Fibroblast of pulmonary artery (primary cell): ENCODE results near the gene DUSP7.

Experiments
- DNase-seq: peaks from one replicate; pipeline ENCODE4 v3.0.0-alpha.2; 2010; ENCODE audit warnings: low read depth
- H3K4me3 ChIP-seq: replicated peaks from 2 replicates; pipeline ENCODE4 v1.5.1; 2011; ENCODE audit warnings: low read depth, mild to moderate bottlenecking, control low read depth, low read length, moderate library complexity
- TF ChIP-seq, protein P1 (sequence below): IDR thresholded peaks from 2 replicates; pipeline ENCODE4 v1.5.1; 2011; ENCODE audit warnings: mild to moderate bottlenecking, control low read depth, low read length, inconsistent platforms; ENCODE audit errors: missing control alignments

DUSP7 gene

DNA sequence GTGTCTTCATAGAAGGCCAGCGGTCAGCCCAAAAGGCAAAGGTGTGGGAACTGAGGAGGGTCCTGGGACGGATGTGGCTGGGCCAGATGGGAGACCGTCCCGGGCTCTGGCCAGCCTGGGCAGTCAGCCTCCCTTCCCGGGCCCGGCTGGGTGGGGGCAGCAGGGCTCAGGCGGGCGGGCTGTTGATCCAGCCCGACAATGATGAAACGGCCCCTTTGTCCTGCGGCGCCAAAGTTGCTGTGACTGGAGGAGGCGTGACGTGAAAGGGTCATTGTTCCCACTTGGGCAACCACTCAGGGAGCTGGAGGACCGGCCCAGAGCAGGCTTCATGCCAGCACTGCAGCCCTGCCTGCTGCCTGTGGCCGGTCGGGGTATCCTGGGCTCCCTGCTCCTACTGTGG lies 16.5 kb downstream of the DUSP7 start:
- TF ChIP-seq, protein P1, sequence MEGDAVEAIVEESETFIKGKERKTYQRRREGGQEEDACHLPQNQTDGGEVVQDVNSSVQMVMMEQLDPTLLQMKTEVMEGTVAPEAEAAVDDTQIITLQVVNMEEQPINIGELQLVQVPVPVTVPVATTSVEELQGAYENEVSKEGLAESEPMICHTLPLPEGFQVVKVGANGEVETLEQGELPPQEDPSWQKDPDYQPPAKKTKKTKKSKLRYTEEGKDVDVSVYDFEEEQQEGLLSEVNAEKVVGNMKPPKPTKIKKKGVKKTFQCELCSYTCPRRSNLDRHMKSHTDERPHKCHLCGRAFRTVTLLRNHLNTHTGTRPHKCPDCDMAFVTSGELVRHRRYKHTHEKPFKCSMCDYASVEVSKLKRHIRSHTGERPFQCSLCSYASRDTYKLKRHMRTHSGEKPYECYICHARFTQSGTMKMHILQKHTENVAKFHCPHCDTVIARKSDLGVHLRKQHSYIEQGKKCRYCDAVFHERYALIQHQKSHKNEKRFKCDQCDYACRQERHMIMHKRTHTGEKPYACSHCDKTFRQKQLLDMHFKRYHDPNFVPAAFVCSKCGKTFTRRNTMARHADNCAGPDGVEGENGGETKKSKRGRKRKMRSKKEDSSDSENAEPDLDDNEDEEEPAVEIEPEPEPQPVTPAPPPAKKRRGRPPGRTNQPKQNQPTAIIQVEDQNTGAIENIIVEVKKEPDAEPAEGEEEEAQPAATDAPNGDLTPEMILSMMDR: no peak
- no peak overlapping the region for H3K4me3 ChIP-seq
- DNase-seq: peak; percentile 75

DNA sequence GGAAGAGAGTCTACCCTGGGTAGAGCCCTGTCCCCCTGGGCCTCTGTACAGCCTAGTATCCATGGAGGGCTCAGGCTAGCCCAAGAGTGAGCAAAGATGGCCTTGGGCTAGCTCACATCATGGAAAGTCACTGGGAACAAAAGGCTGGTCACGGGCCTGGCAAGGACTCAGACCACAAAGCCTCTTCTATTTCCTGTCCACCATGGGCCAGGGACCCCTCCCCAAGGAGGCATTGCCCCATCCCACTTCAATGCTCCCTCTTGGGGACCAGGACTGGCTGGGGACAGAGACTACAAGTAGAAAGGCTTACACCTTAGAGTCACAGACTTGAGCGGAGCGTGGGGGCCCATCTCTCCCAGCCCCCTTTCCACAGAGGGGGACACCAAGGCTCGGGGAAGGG lies 16.9 kb downstream of the DUSP7 start:
- H3K4me3 ChIP-seq: no peak overlapping the region
- TF ChIP-seq, protein P1: no peak
- DNase-seq: no peak

DNA sequence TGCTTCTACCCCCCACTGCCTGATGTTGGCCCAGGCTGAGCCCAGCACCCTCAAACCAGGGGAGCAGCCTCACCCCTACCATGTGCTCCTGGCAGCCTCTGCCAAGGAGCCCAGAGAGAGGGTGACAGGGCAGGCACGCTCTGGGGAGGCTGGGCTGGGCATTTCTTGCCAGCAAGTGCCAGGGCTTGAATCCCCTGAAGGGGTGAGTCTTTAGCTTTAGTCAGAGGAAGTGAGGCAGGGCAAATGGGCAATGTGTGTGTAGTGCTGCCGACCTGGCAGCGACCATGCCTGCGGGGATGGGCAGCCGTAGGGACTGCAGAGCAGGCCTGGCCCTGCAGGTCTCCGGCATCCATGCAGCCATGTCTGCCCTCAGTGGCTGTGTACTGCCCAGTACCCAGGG lies 18.1 kb downstream of the DUSP7 start:
- H3K4me3 ChIP-seq: no peak overlapping the region
- no peak for DNase-seq
- TF ChIP-seq, protein P1: no peak

DNA sequence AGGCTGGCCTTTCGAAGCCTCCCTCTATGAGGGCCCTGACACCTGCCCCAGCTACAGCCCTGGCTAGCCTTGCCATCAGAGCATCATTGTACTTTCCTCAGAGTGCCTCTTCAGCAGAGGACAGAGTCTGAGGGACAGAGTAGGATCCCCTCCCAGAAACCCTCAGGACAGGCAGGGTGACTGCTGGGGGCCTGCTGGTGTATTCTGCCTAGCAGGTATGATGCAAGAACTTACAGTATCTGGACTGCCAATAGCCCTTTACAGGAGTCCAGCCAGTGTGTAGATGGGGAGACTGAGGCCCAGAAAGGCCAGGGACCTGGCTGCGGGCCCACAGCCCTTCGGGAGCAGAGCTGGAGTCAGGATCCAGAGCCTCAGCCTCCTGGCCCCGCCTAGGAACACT lies 19.1 kb downstream of the DUSP7 start:
- DNase-seq: no peak
- H3K4me3 ChIP-seq: no peak overlapping the region
- TF ChIP-seq, protein P1: no peak

DNA sequence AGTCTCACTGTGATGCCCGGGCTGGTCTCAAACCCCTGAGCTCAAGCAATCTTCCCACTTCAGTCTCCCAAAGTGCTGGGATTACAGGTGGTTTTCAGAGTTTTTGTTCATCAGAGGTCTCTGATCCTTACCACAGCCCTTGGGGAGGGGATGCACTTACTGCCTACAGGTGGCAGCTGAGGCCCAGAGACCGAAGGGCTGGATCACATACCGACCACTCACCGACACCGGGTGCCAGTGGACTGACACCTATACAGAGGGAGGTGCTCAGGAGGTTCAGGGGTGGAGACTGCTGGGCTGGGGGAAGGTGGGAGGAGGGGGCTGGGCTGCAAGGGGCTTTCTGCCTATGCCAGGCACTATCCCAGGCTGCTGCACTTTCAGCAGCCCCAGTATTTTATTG lies 19.5 kb downstream of the DUSP7 start:
- H3K4me3 ChIP-seq: no peak overlapping the region
- TF ChIP-seq, protein P1: no peak
- DNase-seq: no peak

DNA sequence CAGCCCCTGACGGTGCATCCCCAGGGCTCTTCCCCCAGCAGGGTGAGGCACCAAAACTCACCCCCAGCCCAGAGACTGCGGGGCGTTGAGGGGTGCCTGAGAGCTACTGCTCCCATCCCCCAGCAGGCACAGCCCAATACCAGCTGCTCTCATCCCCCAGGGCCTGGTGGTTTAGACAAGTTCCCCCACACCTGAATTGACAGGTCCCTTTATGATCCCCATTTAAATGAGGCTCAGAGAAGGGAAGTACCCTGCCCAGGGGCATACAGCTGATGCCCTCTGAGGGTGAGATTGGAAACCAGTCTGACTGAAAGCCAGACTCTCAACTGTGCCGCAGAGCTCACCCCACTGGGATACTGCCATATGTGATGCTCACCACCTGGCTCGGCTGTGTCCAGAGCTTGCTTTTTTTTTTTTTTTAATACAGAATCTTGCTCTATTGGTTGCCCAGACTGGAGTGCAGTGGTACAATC lies 20.1 kb downstream of the DUSP7 start:
- H3K4me3 ChIP-seq: no peak overlapping the region
- DNase-seq: no peak
- TF ChIP-seq, protein P1: no peak

DNA sequence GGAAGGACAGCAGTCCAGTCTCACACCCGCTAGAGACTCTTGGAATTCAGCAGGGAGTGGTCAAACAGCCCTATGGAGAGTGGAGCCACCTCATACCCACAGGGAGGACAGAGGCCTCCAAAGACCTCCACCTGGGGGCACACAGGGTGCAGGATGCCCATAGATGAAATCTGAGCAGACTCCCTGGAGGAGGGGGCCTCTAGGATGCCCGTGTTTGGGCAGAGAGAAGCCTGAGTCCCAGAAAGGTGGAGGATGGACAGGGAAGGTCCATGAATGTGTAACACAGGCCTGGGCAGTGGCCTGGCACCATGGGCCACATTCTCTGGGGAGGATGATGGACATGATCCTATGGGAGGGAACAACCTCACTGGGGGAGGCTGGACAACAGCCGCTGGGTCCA lies 21.7 kb downstream of the DUSP7 start:
- no peak for DNase-seq
- TF ChIP-seq, protein P1: no peak
- no peak overlapping the region for H3K4me3 ChIP-seq
